Endothelial cell (in vitro differentiated cells): Measurements from ENCODE around the gene AGK. TPM values are rescaled to one million over a fixed set of nuclear protein-coding genes. Genes with fewer than 3 reads are reported as not detected.
"Not testable (repeated sequence)": the region's sequence is repeated elsewhere in the genome, so short reads cannot be mapped to it uniquely, and the experiment has no call there.

ENCODE experiments used
- DNase-seq: peaks from one replicate; pipeline ENCODE4 v3.0.0; 2021; ENCODE audit warnings: low spot score
- H3K27ac Mint-ChIP-seq: one replicate; pipeline ENCODE4 v1.8.0; 2021; ENCODE audit warnings: mixed read lengths, inconsistent platforms; ENCODE audit not compliant: unreplicated experiment
- H3K27me3 Mint-ChIP-seq: one replicate; pipeline ENCODE4 v1.8.0; 2021; ENCODE audit warnings: mild to moderate bottlenecking, moderate library complexity, mixed read lengths, inconsistent platforms; ENCODE audit not compliant: unreplicated experiment
- H3K36me3 Mint-ChIP-seq: one replicate; pipeline ENCODE4 v1.8.0; 2021; ENCODE audit warnings: mild to moderate bottlenecking, low read depth, mixed read lengths, inconsistent platforms; ENCODE audit not compliant: unreplicated experiment
- H3K4me1 Mint-ChIP-seq: one replicate; pipeline ENCODE4 v1.8.0; 2021; ENCODE audit warnings: mild to moderate bottlenecking, mixed read lengths, inconsistent platforms; ENCODE audit not compliant: unreplicated experiment
- H3K4me3 Mint-ChIP-seq: one replicate; pipeline ENCODE4 v1.8.0; 2021; ENCODE audit warnings: mild to moderate bottlenecking, mixed read lengths, inconsistent platforms; ENCODE audit not compliant: unreplicated experiment
- H3K9me3 Mint-ChIP-seq: one replicate; pipeline ENCODE4 v1.8.0; 2021; ENCODE audit warnings: mixed read lengths, inconsistent platforms; ENCODE audit not compliant: unreplicated experiment
- total RNA-seq: library from RNA; stranded (reverse); fragmentation: NEBNext Ultra II Directional; extraction: Animal tissue kit (Norgen Biotek cat#: 25700); gene quantifications from one replicate; pipeline ENCODE4 v1.2.1, GENCODE V29; 2021; ENCODE audit not compliant: unreplicated experiment
- TF ChIP-seq, protein P1 (sequence below): fragments of 200-600 bp; sonication (generic); IDR thresholded peaks from one replicate; pipeline ENCODE4 v1.5.0; 2021; ENCODE audit warnings: antibody characterized with exemption; ENCODE audit not compliant: unreplicated experiment

Gene AGK
- total RNA-seq, 1 donor from 2014 or later, result 32.0 TPM

DNA sequence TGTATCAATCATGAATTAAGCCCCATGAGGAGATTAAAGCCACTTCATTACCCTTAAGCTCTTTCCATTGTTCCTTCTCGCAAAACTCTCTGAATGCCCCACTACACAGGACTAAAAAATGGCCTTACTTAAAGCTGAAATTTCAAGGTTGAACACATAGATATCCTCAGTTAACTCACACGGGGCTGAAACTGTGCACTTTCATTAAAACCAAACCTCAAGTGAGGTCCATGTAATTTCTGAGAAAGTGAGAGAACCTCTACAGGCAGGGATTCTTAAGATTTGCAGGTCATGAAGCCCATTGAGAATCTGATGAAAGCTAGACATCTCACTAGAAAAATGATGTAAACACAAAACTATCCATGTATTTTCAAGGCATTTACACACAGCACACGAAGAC, 134.9 kb downstream of the AGK start:
- Mint-ChIP-seq H3K4me1 (peaks cover 25% of the 10 kb centered on the region), H3K27ac (no peak overlapping the region), H3K36me3 (peaks cover 24% of the 10 kb centered on the region), H3K9me3 (no peaks in the 10 kb centered on the region), H3K27me3 (no peaks in the 10 kb centered on the region), H3K4me3 (peak overlapping the region; percentile 30)
- TF ChIP-seq, protein P1, sequence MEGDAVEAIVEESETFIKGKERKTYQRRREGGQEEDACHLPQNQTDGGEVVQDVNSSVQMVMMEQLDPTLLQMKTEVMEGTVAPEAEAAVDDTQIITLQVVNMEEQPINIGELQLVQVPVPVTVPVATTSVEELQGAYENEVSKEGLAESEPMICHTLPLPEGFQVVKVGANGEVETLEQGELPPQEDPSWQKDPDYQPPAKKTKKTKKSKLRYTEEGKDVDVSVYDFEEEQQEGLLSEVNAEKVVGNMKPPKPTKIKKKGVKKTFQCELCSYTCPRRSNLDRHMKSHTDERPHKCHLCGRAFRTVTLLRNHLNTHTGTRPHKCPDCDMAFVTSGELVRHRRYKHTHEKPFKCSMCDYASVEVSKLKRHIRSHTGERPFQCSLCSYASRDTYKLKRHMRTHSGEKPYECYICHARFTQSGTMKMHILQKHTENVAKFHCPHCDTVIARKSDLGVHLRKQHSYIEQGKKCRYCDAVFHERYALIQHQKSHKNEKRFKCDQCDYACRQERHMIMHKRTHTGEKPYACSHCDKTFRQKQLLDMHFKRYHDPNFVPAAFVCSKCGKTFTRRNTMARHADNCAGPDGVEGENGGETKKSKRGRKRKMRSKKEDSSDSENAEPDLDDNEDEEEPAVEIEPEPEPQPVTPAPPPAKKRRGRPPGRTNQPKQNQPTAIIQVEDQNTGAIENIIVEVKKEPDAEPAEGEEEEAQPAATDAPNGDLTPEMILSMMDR, result no peak
- no peak for DNase-seq

DNA sequence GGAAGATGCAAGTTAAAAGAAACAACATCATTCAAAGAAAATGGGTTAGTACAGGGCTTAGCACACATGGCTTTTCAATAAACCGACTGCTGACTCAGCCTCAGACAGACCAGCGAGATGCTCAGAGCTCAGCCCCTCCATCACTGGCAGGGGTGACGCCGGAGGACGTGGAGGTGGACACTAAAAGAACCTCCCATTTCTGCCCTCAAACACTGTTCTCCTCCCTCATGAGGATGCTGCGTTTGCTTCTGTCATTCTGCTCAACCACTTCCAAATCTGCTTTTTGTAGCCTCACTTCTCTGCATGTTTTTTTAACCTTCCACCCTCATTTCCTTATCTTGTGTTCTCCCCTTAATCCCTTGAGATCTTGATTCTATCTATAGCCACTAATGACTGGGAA, 135.5 kb downstream of the AGK start:
- TF ChIP-seq, protein P1, result no peak
- H3K36me3 Mint-ChIP-seq, result peaks cover 20% of the 10 kb centered on the region
- peaks cover 25% of the 10 kb centered on the region for H3K4me1 Mint-ChIP-seq
- H3K4me3 Mint-ChIP-seq, result no peak overlapping the region
- no peak for DNase-seq
- no peak overlapping the region for H3K27ac Mint-ChIP-seq
- H3K27me3 Mint-ChIP-seq, result no peaks in the 10 kb centered on the region
- no peaks in the 10 kb centered on the region for H3K9me3 Mint-ChIP-seq

DNA sequence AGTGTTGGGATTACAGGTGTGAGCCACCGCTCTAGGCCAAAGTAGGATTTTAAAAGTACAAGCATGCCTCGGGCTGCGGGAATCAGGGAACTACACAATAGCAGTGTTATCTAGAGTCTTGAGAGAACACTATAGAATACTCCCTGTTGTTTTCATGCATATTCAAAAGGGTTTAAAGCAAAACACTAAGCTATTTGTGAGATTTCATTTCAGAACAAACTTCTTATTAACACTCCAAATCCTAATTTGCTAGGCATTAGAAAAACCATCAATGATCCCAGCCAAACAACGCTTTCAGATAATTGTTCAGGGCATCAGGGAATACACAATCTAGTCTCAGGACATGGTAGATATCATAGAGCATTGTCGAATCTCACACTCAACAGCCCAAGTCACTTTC, 136.8 kb downstream of the AGK start:
- H3K27me3 Mint-ChIP-seq, result no peaks in the 10 kb centered on the region
- TF ChIP-seq, protein P1, result no peak
- H3K4me1 Mint-ChIP-seq, result peaks cover 28% of the 10 kb centered on the region
- DNase-seq, result no peak
- no peaks in the 10 kb centered on the region for H3K9me3 Mint-ChIP-seq
- no peak overlapping the region for H3K4me3 Mint-ChIP-seq
- H3K27ac Mint-ChIP-seq, result no peak overlapping the region
- peaks cover 20% of the 10 kb centered on the region for H3K36me3 Mint-ChIP-seq

DNA sequence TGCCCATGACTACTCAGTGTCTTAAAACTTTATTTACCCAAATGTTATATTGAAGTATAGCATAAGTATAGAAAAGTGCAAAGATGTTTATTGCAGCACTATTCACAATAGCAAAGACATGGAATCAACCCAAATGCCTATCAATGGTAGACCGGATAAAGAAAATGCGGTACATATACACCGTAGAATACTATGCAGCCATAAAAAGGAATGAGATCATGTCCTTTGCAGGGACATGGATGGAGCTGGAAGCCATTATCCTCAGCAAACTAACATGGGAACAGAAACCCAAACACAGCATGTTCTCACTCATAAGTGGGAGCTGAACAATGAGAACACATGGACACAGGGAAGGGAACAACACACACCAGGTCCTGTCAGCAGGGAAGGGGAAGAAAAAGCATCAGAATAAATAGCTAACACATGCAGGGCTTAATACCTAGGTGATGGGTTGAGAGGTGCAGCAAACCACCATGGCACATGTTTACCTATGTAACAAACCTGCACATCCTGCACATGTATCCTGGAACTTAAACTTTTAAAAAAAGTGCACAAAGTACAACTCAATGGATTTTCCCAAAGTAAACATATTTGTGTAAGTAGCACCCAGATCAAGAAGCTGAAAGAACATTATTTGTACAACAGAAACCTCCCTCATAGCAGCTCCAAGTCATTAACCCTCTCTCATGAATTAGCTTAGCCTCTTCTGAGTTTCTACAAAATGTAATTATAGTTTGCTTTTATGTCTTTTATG, 138.0 kb downstream of the AGK start:
- DNase-seq, H3K4me3 Mint-ChIP-seq: not testable (repeated sequence)
- peaks cover 20% of the 10 kb centered on the region for H3K36me3 Mint-ChIP-seq

DNA sequence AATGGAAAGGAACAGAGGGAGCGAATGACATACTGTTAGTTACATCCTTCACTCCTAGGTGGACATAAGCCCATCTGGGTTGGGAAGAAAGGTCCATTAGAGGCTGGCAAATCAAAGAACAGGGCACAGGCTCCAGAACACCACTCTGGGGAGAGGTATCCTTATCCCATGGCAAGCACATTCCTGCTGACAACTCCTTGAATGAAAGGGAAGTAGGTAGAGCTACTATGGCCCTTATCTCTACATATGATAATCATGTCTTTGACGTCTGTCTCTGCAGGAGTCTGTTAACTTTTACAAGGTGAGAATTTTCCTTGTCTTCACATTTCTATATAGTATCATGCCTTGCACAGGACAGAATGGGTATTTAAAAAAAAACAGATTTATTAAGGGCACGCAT, 140.3 kb downstream of the AGK start:
- peaks cover 3% of the 10 kb centered on the region for H3K27me3 Mint-ChIP-seq

More for the DNA sequence above, 138.0 kb downstream of the AGK start:
- not testable (repeated sequence) for H3K27ac Mint-ChIP-seq, H3K9me3 Mint-ChIP-seq, H3K27me3 Mint-ChIP-seq
- peaks cover 29% of the 10 kb centered on the region for H3K4me1 Mint-ChIP-seq

More for the DNA sequence above, 140.3 kb downstream of the AGK start:
- Mint-ChIP-seq H3K9me3 (no peaks in the 10 kb centered on the region), H3K4me1 (peaks cover 43% of the 10 kb centered on the region), H3K36me3 (peaks cover 11% of the 10 kb centered on the region), H3K4me3 (no peak overlapping the region), H3K27ac (no peak overlapping the region)
- DNase-seq, result no peak
- TF ChIP-seq, protein P1, result no peak
